Gastroesophageal sphincter (tissue), 3 donors: ENCODE results near the gene PTPRD.

ENCODE experiments used
- CTCF ChIP-seq, 4 experiments: fragments of 200-600 bp in 2 of 4; fragments of 450-650 bp in 2 of 4; sonication (generic) in 1 of 4; IDR thresholded peaks; one replicate each; pipeline ENCODE4 v1.5.1; 2017 to 2019; ENCODE audit warnings: antibody characterized with exemption in 4 of 4, mild to moderate bottlenecking in 2 of 4, moderate library complexity in 2 of 4
- EP300 ChIP-seq: sonication (generic); formaldehyde crosslinking; IDR thresholded peaks from one replicate; pipeline ENCODE4 v1.6.1; 2017; ENCODE audit warnings: antibody characterized with exemption, mild to moderate bottlenecking
- POLR2A ChIP-seq, 2 donors: fragments of 450-650 bp; IDR thresholded peaks; one replicate each; pipeline ENCODE4 v1.6.1; 2017; ENCODE audit warnings: antibody characterized with exemption in 2 of 2, mild to moderate bottlenecking in 2 of 2, moderate library complexity in 1 of 2

GRCh38 chr9:9319007-9319406 lies 1293.8 kb downstream of the PTPRD start:
- TF ChIP-seq EP300, result no peak
- no peak for TF ChIP-seq CTCF (IDR thresholded peaks at IDR 0.05)
- TF ChIP-seq POLR2A (IDR thresholded peaks at IDR 0.05), result no peak
